ENCODE results near the gene CSNK1G2.

DNA sequence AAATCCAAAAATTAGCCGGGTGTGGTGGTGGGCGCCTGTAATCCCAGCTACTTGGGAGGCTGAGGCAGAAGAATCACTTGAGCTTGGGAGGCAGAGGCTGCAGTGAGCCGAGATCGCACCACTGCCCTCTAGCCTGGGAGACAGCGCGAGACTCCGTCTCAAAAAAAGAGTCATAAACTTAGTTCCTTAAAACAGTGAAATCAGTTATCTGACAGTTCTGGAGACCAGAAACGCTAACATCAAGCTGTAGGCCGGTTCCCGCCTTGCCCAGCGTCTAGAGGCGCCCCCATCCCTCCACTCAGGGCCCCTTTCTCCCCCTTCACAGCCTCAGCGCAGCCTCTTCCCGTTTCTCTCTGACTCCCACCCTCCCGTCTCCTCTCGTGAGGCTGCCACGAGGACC is 23.8 kb upstream of the CSNK1G2 start:
- TF ChIP-seq POLR2AphosphoS5 (IDR thresholded peaks at IDR 0.05), result no peak
- TF ChIP-seq, protein P1, sequence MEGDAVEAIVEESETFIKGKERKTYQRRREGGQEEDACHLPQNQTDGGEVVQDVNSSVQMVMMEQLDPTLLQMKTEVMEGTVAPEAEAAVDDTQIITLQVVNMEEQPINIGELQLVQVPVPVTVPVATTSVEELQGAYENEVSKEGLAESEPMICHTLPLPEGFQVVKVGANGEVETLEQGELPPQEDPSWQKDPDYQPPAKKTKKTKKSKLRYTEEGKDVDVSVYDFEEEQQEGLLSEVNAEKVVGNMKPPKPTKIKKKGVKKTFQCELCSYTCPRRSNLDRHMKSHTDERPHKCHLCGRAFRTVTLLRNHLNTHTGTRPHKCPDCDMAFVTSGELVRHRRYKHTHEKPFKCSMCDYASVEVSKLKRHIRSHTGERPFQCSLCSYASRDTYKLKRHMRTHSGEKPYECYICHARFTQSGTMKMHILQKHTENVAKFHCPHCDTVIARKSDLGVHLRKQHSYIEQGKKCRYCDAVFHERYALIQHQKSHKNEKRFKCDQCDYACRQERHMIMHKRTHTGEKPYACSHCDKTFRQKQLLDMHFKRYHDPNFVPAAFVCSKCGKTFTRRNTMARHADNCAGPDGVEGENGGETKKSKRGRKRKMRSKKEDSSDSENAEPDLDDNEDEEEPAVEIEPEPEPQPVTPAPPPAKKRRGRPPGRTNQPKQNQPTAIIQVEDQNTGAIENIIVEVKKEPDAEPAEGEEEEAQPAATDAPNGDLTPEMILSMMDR (IDR thresholded peaks at IDR 0.05), result no peak
